SK-N-SH (cell line): ENCODE measurements around the gene CPXM1.
"Not testable (repeated sequence)": the region's sequence is repeated elsewhere in the genome, so short reads cannot be mapped to it uniquely, and the experiment has no call there.

Source experiments
- GATA2 ChIP-seq: sonication (generic); formaldehyde crosslinking; IDR thresholded peaks from 2 replicates; pipeline ENCODE4 v1.5.0; 2020; ENCODE audit warnings: mild to moderate bottlenecking, missing genetic modification reagents
- RFX5 ChIP-seq: IDR thresholded peaks from 2 replicates; pipeline ENCODE4 v1.6.1; 2012; ENCODE audit warnings: mild to moderate bottlenecking, improper control_type of control experiment, low read length
- TAF1 ChIP-seq: IDR thresholded peaks from 2 replicates; pipeline ENCODE4 v1.6.1; 2012; ENCODE audit warnings: low read depth, mild to moderate bottlenecking, low read length, moderate library complexity, borderline replicate concordance
- TF ChIP-seq, protein P1 (sequence below): fragments of 200-600 bp; sonication (generic); IDR thresholded peaks from 2 replicates; pipeline ENCODE4 v1.6.1; 2017; ENCODE audit warnings: antibody characterized with exemption, mild to moderate bottlenecking, moderate library complexity
- TF ChIP-seq, protein P2 (sequence below): fragments of 150-350 bp; IDR thresholded peaks from 2 replicates; pipeline ENCODE4 v1.6.1; 2017; ENCODE audit warnings: antibody characterized with exemption, low read length, low read depth, borderline replicate concordance
- TF ChIP-seq, protein P3 (sequence below): IDR thresholded peaks from 2 replicates; pipeline ENCODE4 v1.4.0; 2012; ENCODE audit warnings: low read depth, borderline replicate concordance

DNA sequence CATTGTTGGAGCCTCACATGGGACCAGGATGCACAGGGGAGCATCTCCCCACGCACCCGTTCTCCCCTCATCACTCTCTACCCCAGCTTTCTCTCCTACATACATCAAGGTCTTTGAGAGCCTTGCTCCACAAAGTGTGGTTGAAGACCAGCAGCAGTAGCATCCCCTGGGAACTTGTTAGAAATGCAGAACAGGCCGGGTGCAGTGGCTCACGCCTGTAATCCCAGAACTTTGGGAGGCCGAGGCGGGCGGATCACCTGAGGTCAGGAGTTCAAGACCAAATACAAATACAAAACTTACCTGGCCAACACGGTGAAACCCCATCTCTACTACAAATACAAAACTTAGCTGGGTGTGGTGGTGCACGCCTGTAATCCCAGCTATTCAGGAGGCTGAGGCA, 7.5 kb upstream of the CPXM1 start:
- TF ChIP-seq GATA2 (CRISPR knock-in tag); RFX5; TAF1: not testable (repeated sequence)
- TF ChIP-seq, protein P1, sequence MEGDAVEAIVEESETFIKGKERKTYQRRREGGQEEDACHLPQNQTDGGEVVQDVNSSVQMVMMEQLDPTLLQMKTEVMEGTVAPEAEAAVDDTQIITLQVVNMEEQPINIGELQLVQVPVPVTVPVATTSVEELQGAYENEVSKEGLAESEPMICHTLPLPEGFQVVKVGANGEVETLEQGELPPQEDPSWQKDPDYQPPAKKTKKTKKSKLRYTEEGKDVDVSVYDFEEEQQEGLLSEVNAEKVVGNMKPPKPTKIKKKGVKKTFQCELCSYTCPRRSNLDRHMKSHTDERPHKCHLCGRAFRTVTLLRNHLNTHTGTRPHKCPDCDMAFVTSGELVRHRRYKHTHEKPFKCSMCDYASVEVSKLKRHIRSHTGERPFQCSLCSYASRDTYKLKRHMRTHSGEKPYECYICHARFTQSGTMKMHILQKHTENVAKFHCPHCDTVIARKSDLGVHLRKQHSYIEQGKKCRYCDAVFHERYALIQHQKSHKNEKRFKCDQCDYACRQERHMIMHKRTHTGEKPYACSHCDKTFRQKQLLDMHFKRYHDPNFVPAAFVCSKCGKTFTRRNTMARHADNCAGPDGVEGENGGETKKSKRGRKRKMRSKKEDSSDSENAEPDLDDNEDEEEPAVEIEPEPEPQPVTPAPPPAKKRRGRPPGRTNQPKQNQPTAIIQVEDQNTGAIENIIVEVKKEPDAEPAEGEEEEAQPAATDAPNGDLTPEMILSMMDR = not testable (repeated sequence)
- TF ChIP-seq, protein P2, sequence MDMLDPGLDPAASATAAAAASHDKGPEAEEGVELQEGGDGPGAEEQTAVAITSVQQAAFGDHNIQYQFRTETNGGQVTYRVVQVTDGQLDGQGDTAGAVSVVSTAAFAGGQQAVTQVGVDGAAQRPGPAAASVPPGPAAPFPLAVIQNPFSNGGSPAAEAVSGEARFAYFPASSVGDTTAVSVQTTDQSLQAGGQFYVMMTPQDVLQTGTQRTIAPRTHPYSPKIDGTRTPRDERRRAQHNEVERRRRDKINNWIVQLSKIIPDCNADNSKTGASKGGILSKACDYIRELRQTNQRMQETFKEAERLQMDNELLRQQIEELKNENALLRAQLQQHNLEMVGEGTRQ = not testable (repeated sequence)
- TF ChIP-seq, protein P3, sequence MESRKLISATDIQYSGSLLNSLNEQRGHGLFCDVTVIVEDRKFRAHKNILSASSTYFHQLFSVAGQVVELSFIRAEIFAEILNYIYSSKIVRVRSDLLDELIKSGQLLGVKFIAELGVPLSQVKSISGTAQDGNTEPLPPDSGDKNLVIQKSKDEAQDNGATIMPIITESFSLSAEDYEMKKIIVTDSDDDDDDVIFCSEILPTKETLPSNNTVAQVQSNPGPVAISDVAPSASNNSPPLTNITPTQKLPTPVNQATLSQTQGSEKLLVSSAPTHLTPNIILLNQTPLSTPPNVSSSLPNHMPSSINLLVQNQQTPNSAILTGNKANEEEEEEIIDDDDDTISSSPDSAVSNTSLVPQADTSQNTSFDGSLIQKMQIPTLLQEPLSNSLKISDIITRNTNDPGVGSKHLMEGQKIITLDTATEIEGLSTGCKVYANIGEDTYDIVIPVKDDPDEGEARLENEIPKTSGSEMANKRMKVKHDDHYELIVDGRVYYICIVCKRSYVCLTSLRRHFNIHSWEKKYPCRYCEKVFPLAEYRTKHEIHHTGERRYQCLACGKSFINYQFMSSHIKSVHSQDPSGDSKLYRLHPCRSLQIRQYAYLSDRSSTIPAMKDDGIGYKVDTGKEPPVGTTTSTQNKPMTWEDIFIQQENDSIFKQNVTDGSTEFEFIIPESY = not testable (repeated sequence)
